Activated CD8-positive, alpha-beta memory T cell treated with anti-CD3 and anti-CD28 coated beads for 1 hour (primary cell): ENCODE results near the gene AUTS2.

ENCODE experiments used
- DNase-seq, 2 donors: peaks; one replicate each; pipeline ENCODE4 v3.0.0-alpha.2; 2020; ENCODE audit warnings: low read depth in 1 of 2; ENCODE audit errors: extremely low read depth in 1 of 2

AUTS2 gene

GRCh38 chr7:69683002-69683401 lies 84.7 kb downstream of the AUTS2 start:
- DNase-seq, result no peak

DNA sequence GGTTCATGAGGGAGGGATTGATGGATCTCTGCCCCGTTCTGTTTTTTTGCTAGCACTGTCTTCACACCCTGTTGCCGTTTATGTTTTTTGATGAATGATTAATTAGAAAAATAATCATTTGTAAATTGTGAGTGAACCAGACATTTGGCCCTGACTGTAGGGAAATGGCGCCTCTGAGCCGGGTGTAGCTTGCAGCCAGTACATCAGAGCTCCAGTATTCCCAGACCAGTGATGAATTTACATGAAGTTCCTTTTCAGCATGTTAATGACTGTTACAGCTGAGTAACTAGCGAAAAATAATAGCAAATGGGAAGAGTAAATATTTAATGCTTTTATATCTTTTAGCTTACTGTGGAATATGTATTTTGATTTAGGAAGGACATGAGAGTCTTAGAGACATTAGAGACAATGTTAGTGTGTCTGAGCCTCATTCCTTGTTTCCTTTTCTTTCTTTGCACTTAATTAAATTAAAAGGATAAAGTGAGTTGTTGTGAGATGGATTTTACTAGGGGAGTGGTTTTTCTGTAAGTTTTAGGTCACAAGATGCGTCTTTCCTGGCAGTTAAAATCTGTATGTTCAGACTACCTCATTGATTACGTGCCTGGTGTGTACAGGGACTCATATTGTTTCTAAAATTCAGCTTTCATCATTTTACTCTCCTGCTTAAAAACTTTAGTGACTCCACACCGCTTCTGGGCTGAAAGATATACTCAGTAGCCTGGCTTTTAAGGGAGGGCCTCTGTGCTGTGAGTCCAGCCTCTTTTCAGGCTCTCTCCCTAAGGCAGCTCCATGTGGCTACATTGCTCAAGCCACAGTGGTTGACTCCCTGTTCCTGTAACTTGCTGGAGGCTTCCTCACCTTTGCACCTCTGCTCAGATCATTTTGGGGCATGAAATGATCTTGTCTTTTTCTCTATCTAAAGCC lies 86.4 kb downstream of the AUTS2 start:
- DNase-seq, result no peak

- DNase-seq, result no peak
Observed at GRCh38 chr7:69685293-69685631, 87.0 kb downstream of the AUTS2 start.

- DNase-seq, result no peak
Observed at GRCh38 chr7:69686366-69686765, 88.1 kb downstream of the AUTS2 start.

GRCh38 chr7:69687739-69688433 lies 89.6 kb downstream of the AUTS2 start:
- DNase-seq, result no peak

GRCh38 chr7:69690329-69690728 lies 92.1 kb downstream of the AUTS2 start:
- DNase-seq, result no peak

- no peak for DNase-seq
Observed at GRCh38 chr7:69691327-69691726, 93.1 kb downstream of the AUTS2 start.

DNA sequence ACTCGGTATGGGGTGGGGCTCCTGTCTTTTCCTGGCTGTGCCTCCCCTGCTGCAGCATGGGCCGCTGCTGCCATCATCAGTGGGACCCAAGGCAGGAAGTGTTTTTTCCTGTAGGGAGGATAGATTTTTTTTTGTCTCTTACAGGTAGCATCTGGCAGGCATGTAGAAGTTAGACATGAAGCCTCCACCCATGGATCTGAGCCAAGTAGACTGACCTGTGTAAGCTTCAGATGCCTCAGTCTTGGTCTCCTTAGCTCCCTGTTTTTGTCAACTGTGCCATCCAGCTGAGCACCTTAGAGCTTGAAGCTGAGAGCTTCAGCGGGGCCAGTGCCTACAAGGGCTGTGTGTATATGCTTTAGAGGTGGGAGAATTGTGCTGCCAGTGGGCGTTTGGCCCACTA lies 93.5 kb downstream of the AUTS2 start:
- no peak for DNase-seq

- DNase-seq, result no peak
Observed at GRCh38 chr7:69692611-69693010, 94.3 kb downstream of the AUTS2 start.

DNA sequence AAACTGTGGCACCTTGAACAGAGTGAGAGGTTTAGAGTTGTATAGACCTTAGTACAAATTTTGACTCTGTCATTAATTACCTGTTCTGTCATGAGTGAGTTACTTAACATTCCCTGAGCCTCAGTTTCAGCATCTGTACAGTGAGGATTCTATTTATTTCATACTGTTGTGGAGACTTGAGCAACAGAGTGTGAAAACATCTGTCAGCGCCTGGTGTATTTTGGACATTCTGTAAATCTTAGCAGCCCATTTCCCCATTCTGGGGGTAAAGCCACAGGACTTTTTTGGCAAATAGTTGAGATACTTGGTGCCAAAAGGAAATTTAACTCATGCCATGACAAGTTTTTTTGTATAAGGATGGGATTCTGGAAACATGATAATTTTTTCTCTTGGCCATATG lies 94.8 kb downstream of the AUTS2 start:
- no peak for DNase-seq

DNA sequence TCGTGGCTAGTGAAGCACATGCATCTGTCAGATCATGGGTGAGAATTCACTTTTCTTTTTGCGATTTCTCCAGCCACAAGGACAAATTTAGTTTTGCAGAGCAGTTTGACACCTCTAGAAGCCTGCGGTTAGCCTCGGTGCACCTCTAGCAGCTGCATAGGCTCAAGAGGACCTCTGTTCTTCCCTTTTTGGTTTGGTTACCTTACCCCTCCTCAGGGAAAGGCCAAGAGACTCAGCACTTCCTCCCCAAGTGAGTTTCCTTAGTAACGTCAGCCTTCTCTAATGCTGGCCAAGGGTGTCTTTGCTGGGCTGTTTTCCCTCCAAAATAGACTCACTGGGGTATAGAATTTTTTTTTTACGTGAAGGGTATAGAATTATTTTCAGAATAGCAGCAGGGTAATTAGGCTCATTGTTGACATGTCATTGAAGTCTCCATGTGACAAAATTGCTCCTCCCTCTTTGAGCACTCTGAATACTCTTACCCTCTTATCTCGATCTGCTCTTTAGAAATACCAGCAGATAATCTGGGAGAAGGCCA lies 97.8 kb downstream of the AUTS2 start:
- DNase-seq, result no peak

DNA sequence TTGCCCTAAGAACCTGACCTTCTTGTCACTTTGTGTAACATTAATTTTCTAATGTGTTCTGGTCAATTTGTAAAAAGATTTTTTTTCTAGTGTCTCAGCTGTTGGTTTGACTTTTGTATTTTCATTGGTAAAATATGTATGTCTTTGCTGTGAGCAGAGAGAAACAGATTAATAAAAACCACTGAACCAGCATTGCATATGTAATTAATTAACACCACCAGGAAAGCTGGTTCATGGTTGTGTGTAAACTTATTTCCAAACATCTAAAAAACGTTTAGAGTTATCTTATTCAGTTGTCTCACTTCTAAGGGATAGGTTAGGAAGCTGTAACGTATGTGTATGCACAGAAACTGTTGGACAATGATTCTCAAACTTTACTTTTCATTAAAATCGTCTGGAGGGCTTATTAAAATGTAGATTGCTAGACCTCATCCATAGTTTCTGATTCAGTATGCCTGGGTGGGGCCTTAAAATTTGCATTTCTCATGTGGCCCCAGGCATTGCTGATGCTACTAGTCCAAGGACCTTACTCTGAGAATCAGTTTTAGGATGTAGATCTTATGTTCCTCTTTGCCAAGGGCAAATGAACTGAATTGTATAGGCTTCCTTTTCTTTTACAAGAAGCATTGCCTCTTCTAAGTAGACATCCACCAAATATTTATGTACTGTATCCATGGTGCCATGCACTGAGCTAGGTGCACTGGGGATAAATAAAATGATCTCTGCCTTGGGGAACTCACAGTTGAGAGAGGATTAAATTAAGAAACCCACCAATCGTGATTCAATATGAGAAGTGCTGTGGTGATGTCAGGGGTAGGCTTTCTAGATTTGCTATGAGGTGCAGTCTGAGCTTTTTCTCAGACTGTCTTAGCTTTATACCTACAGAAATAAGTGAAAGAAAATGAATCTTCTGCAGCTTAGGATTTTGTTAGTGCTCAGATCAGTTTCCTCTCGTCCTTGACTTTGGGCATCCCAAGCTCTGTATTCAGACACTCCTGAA lies 98.7 kb downstream of the AUTS2 start:
- DNase-seq, result no peak

- no peak for DNase-seq
Observed at GRCh38 chr7:69698109-69698825, 100.0 kb downstream of the AUTS2 start.

DNA sequence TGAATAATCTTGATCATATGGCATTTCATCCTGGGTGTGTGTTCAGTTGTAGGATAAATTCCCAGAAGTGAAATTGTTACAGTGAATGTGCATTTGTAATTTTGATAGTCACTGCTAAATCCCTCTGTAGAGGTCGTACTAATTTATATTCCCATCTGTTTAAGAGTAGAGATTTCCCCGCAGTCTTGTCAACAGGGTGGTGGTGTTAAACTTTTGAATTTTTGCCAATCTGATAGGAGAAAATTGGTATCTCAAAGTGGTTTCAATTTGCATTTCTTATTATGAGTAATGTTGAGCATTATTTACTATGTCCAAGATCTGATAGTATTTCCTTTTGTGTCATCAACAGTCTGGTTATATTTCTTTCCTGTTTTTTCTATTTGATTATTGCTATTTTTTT lies 101.7 kb downstream of the AUTS2 start:
- DNase-seq, result no peak

DNA sequence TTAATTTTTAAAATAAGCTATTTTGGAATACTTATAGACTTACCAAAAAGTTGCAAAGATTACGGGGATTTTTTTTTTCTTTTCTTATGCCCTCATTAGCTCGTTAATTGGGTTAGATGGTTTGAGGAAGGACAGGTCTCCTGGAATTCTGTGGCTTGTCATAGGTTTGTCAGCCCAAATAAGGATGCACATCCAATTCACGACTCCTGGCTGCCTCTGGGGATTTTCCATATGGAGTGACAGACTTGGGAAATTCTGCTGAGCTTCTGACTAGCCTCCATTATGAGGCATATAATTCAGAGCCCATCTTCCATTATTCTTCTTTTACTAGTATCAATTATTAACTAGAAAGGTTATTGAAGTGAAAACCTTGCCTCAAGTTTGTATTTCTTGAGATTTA lies 102.1 kb downstream of the AUTS2 start:
- DNase-seq, result no peak

- DNase-seq, result no peak
Observed at GRCh38 chr7:69701288-69701687, 103.0 kb downstream of the AUTS2 start.

GRCh38 chr7:69702357-69702756 lies 104.1 kb downstream of the AUTS2 start:
- no peak for DNase-seq

DNA sequence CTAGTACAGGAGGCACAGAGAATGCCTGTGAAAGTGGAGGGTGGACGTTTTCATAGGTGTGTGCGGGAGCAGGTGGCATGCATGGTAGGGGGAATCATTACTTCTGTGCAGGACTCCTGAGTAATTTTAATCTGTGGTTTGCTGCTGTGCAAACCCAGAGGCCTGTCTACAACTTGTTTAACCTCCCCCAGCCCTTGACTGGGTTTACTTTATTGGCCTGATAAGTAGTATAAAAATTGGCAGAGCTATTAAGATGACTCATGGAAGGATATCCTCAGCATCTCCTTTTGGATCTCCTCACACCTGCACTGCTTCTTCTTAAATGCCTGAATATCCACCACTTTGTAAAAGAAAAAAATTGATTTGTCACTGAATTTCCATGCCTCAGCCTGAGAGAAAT lies 104.8 kb downstream of the AUTS2 start:
- no peak for DNase-seq

DNA sequence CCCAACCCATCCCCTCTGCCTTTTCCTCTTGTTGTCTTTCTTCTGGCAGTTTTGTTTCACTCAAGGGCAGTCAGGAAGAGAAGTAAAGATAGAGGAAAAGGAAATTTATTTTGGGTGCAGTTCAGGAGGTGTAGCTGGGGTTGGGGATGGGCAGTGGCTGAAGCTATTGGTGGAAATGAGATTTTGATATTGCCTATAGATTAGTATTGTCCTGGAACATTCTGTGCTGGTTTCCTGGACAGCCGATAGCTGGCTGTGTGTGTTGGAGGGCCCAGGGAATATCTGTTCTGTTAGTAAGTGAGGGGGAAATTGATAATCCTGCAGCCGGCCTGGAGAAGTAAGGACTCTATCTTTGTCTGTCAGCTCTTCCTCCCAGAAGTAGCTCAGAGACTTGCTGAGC lies 107.8 kb downstream of the AUTS2 start:
- DNase-seq, result no peak

- no peak for DNase-seq
Observed at GRCh38 chr7:69708857-69709256, 110.6 kb downstream of the AUTS2 start.
